Natural killer cell (primary cell): ENCODE results near the gene PCP4. TPM values are rescaled to one million over a fixed set of nuclear protein-coding genes. Genes with fewer than 3 reads are reported as not detected.

ENCODE experiments used
- ATAC-seq, 3 donors: fragments of 150-1000 bp in 2 of 3; fragments of 200-7000 bp in 1 of 3; cut with Tn5 transposase; 1 replicate in 1 of 3; 2 replicates in 2 of 3; pipeline ENCODE4 v1.10.0; 2021; ENCODE audit warnings: mild to moderate bottlenecking in 2 of 3, moderate library complexity in 2 of 3
- DNase-seq, 2 donors: peaks; one replicate each; pipeline versions ENCODE4 v3.0.0 to v3.0.0-alpha.2; 2013 to 2021; ENCODE audit warnings: mixed read lengths in 1 of 2
- H3K27ac ChIP-seq: one replicate; pipeline ENCODE4 v1.5.1; 2013; ENCODE audit warnings: mild to moderate bottlenecking, low read length
- H3K27me3 ChIP-seq: one replicate; pipeline ENCODE4 v1.6.1; 2013; ENCODE audit warnings: low read length; ENCODE audit not compliant: control insufficient read depth, insufficient read depth
- H3K36me3 ChIP-seq: one replicate; pipeline ENCODE4 v1.6.1; 2013; ENCODE audit warnings: low read length; ENCODE audit not compliant: control insufficient read depth, insufficient read depth
- H3K4me1 ChIP-seq: one replicate; pipeline ENCODE4 v1.6.1; 2013; ENCODE audit warnings: low read length; ENCODE audit not compliant: control insufficient read depth, insufficient read depth
- H3K4me3 ChIP-seq: one replicate; pipeline ENCODE4 v1.5.1; 2013; ENCODE audit warnings: low read length
- H3K9me3 ChIP-seq: one replicate; pipeline ENCODE4 v1.6.1; 2013; ENCODE audit warnings: low read length; ENCODE audit not compliant: control insufficient read depth, insufficient read depth
- H3K27ac Mint-ChIP-seq, 2 donors: one replicate each; pipeline ENCODE4 v1.8.0; 2022; ENCODE audit warnings: mild to moderate bottlenecking in 2 of 2, mixed read lengths in 2 of 2, moderate library complexity in 1 of 2
- H3K27me3 Mint-ChIP-seq, 2 donors: one replicate each; pipeline ENCODE4 v1.8.0; 2022; ENCODE audit warnings: low read depth in 2 of 2, mixed read lengths in 2 of 2
- H3K36me3 Mint-ChIP-seq: one replicate; pipeline ENCODE4 v1.8.0; 2022; ENCODE audit warnings: mixed read lengths
- H3K4me1 Mint-ChIP-seq, 2 donors: one replicate each; pipeline ENCODE4 v1.8.0; 2022; ENCODE audit warnings: mixed read lengths in 2 of 2
- H3K4me3 Mint-ChIP-seq: one replicate; pipeline ENCODE4 v1.8.0; 2022; ENCODE audit warnings: mild to moderate bottlenecking, moderate library complexity, mixed read lengths
- H3K9me3 Mint-ChIP-seq, 2 donors: one replicate each; pipeline ENCODE4 v1.8.0; 2022; ENCODE audit warnings: mixed read lengths in 2 of 2
- CTCF ChIP-seq: fragments of 200-600 bp; IDR thresholded peaks from one replicate; pipeline ENCODE4 v1.8.0; 2022; ENCODE audit warnings: antibody characterized with exemption
- WGBS: methylation state at CpG from one replicate; pipeline ENCODE4 v1.1.7; 2013; ENCODE audit warnings: missing lambda C conversion rate; ENCODE audit not compliant: insufficient coverage; 5-methylcytosine and 5-hydroxymethylcytosine counted together
- intact Hi-C: fragments of 100-400 bp; cut with micrococcal nuclease; formaldehyde crosslinking; loops from one replicate; pipeline ENCODE4 v1.14.2; 2022
- total RNA-seq, 4 donors: library from RNA; stranded (reverse); fragments of 120-200 nt in 1 of 4; gene quantifications; one replicate each; pipeline versions ENCODE4 v1.2.3 to v1.2.4, GENCODE V29; 2013 to 2022

PCP4 gene
- total RNA-seq, 3 donors from 2014 or later (not counting 1 experiment from before 2014, with no cell fraction given): not detected

GRCh38 chr21:39854572-39854971 lies 12.7 kb upstream of the PCP4 start:
- Mint-ChIP-seq H3K27me3 (no peaks in the 10 kb centered on the region), H3K27ac (no peak overlapping the region), H3K36me3 (no peaks in the 10 kb centered on the region), H3K4me3 (no peak overlapping the region), H3K9me3 (peaks cover 0 to 3% of the 10 kb centered on the region in 2 donors), H3K4me1 (no peaks in the 10 kb centered on the region)
- DNase-seq: no peak
- ATAC-seq: no peak
- intact Hi-C loops: no loop called here
- no peak overlapping the region for H3K4me3 ChIP-seq
- WGBS: 93% methylated on average over 6 of the region's 6 CpGs
- TF ChIP-seq CTCF: no peak
- no peak overlapping the region for H3K27ac ChIP-seq
- H3K4me1 ChIP-seq: no peaks in the 10 kb centered on the region
- H3K9me3 ChIP-seq: no peaks in the 10 kb centered on the region
- H3K36me3 ChIP-seq: no peaks in the 10 kb centered on the region
- no peaks in the 10 kb centered on the region for H3K27me3 ChIP-seq

DNA sequence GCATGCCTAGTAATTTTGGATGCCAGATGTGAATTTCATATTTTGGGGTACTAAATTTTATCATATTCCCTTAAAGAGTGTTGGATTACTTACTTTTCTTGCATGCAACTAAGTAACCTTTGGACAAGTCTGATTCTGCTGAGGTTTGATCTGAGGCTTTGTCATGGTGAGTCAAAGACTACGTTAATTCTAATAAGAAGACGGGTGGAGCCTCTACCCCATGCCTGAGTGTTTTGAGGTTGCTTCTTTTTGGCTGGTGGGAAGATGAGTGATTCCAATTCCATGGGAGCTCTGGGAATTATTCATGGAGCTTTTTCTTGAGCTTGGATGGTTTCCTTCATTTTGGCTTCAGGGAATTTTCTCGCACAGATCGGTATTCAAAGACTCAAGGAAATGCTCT lies 11.6 kb upstream of the PCP4 start:
- TF ChIP-seq CTCF: no peak
- Mint-ChIP-seq H3K4me3 (no peak overlapping the region), H3K27ac (no peak overlapping the region)

DNA sequence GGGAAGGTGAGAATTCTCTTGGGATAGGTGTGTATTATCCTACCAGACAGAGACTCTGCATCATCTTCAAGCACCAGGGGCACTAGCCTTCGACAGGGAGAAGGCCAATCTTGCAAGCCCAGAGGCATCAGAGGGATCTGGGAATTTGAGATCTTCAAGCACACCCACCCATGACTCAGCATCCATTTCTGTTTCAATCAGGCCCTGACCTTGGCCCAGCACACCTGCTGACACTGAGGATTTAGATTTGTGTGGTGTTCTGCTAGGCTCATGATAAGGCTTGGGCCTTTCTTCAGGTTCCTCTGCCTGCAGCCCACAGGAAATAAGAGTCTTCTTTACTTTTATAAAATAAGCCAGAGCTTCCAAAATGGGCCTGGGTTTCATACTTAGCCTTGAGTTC lies 6.6 kb upstream of the PCP4 start:
- Histone ChIP-seq H3K9me3 (no peaks in the 10 kb centered on the region), H3K36me3 (no peaks in the 10 kb centered on the region), H3K27ac (no peak overlapping the region), H3K4me1 (no peaks in the 10 kb centered on the region), H3K27me3 (no peaks in the 10 kb centered on the region), H3K4me3 (no peak overlapping the region)
- ATAC-seq: no peak
- Mint-ChIP-seq H3K27me3 (no peaks in the 10 kb centered on the region), H3K27ac (no peak overlapping the region), H3K4me3 (no peak overlapping the region), H3K9me3 (no peaks in the 10 kb centered on the region), H3K4me1 (no peaks in the 10 kb centered on the region), H3K36me3 (no peaks in the 10 kb centered on the region)
- 70% methylated on average over 1 of the region's 1 CpG for WGBS
- TF ChIP-seq CTCF: no peak
- DNase-seq: no peak
- intact Hi-C loops: no loop called here

More for the DNA sequence above, 11.6 kb upstream of the PCP4 start:
- no peaks in the 10 kb centered on the region for H3K4me1 ChIP-seq
- Mint-ChIP-seq H3K9me3 (peaks cover 0 to 3% of the 10 kb centered on the region in 2 donors), H3K27me3 (no peaks in the 10 kb centered on the region), H3K36me3 (no peaks in the 10 kb centered on the region), H3K4me1 (no peaks in the 10 kb centered on the region)
- 92% methylated on average over 4 of the region's 4 CpGs for WGBS
- ATAC-seq (no peak), DNase-seq (no peak)
- no peak overlapping the region for H3K4me3 ChIP-seq
- no peak overlapping the region for H3K27ac ChIP-seq
- H3K9me3 ChIP-seq: no peaks in the 10 kb centered on the region
- H3K36me3 ChIP-seq: no peaks in the 10 kb centered on the region
- no peaks in the 10 kb centered on the region for H3K27me3 ChIP-seq
- intact Hi-C loops: no loop called here

- intact Hi-C loops: no loop called here
- 76% methylated on average over 3 of the region's 4 CpGs for WGBS
- H3K4me3 ChIP-seq: no peak overlapping the region
- Mint-ChIP-seq H3K9me3 (no peaks in the 10 kb centered on the region), H3K27ac (no peak overlapping the region), H3K4me3 (no peak overlapping the region), H3K36me3 (no peaks in the 10 kb centered on the region), H3K27me3 (no peaks in the 10 kb centered on the region), H3K4me1 (no peaks in the 10 kb centered on the region)
- no peaks in the 10 kb centered on the region for H3K4me1 ChIP-seq
- DNase-seq (no peak), ATAC-seq (no peak)
- H3K36me3 ChIP-seq: no peaks in the 10 kb centered on the region
- no peak overlapping the region for H3K27ac ChIP-seq
- no peak for TF ChIP-seq CTCF
- H3K9me3 ChIP-seq: no peaks in the 10 kb centered on the region
- no peaks in the 10 kb centered on the region for H3K27me3 ChIP-seq
These were observed 4.1 kb upstream of the PCP4 start for GRCh38 chr21:39863111-39863510.
